Endodermal cell (in vitro differentiated cells): ENCODE data around the gene ITFG2. TPM values are rescaled to one million over a fixed set of nuclear protein-coding genes. Genes with fewer than 3 reads are reported as not detected.

ENCODE experiments used
- DNase-seq: peaks from one replicate; pipeline ENCODE4 v3.0.0-alpha.2; 2017
- H3K27ac ChIP-seq: 2 replicates; pipeline ENCODE4 v1.5.1; 2013; ENCODE audit warnings: mild to moderate bottlenecking, low read depth, low read length, moderate library complexity
- H3K27me3 ChIP-seq: 2 replicates; pipeline ENCODE4 v1.6.1; 2013; ENCODE audit warnings: mild to moderate bottlenecking, low read length, moderate library complexity; ENCODE audit not compliant: insufficient read depth, control insufficient read depth, poor library complexity, severe bottlenecking
- H3K36me3 ChIP-seq: 2 replicates; pipeline ENCODE4 v1.7.0; 2013; ENCODE audit warnings: mild to moderate bottlenecking, low read length, moderate library complexity; ENCODE audit not compliant: control insufficient read depth, insufficient read depth
- H3K4me1 ChIP-seq: one replicate; pipeline ENCODE4 v1.7.0; 2013; ENCODE audit warnings: low read length; ENCODE audit not compliant: control insufficient read depth, insufficient read depth
- H3K4me3 ChIP-seq: 2 replicates; pipeline ENCODE4 v1.5.1; 2013; ENCODE audit warnings: mild to moderate bottlenecking, low read length, moderate library complexity
- H3K9ac ChIP-seq: 2 replicates; pipeline ENCODE4 v1.6.1; 2013; ENCODE audit warnings: mild to moderate bottlenecking, low read length, moderate library complexity; ENCODE audit not compliant: poor library complexity, severe bottlenecking; ENCODE audit errors: extremely low read depth
- H3K9me3 ChIP-seq: 2 replicates; pipeline ENCODE4 v1.6.1; 2013; ENCODE audit warnings: mild to moderate bottlenecking, low read length, moderate library complexity; ENCODE audit not compliant: control insufficient read depth
- H3K27ac Mint-ChIP-seq: 2 replicates; pipeline ENCODE4 v1.8.0; 2020; ENCODE audit warnings: mixed read lengths
- H3K27me3 Mint-ChIP-seq: 2 replicates; pipeline ENCODE4 v1.8.0; 2021; ENCODE audit warnings: mild to moderate bottlenecking, mixed read lengths; ENCODE audit not compliant: insufficient read depth
- H3K36me3 Mint-ChIP-seq: 2 replicates; pipeline ENCODE4 v1.8.0; 2020; ENCODE audit warnings: low read depth, mixed read lengths
- H3K4me1 Mint-ChIP-seq: 2 replicates; pipeline ENCODE4 v1.8.0; 2020; ENCODE audit warnings: mixed read lengths
- H3K4me3 Mint-ChIP-seq: 2 replicates; pipeline ENCODE4 v1.8.0; 2020; ENCODE audit warnings: mild to moderate bottlenecking, moderate library complexity, mixed read lengths
- H3K9me3 Mint-ChIP-seq: 2 replicates; pipeline ENCODE4 v1.8.0; 2020; ENCODE audit warnings: mild to moderate bottlenecking, mixed read lengths
- CTCF ChIP-seq: fragments of 200-600 bp; sonication (generic); conservative IDR thresholded peaks from 2 replicates; pipeline ENCODE4 v1.5.0; 2021; ENCODE audit warnings: antibody characterized with exemption, mild to moderate bottlenecking
- WGBS, 2 experiments: methylation state at CpG; one replicate each; pipeline versions ENCODE4 v1.1.5 to v1.1.7; 2013; ENCODE audit warnings: missing lambda C conversion rate in 2 of 2, mixed read lengths in 1 of 2; ENCODE audit not compliant: insufficient coverage in 1 of 2, insufficient read length in 1 of 2; 5-methylcytosine and 5-hydroxymethylcytosine counted together
- total RNA-seq, 2 donors: library from RNA; stranded (reverse); fragmentation: NEBNext Ultra II Directional in 1 of 2; extraction: Animal tissue kit (Norgen Biotek cat#: 25700) in 1 of 2; gene quantifications; 2 replicates in 1 of 2; 3 replicates in 1 of 2; pipeline ENCODE4 v1.2.1, GENCODE V29; 2021

ITFG2 gene
- total RNA-seq, 2 donors from 2014 or later: 22.5 to 59.5 TPM

- H3K27ac ChIP-seq: peak overlapping the region; percentile 54
- no peaks in the 10 kb centered on the region for H3K27me3 Mint-ChIP-seq
- H3K4me1 Mint-ChIP-seq: peaks cover 39% of the 10 kb centered on the region
- peaks cover 70% of the 10 kb centered on the region for H3K36me3 Mint-ChIP-seq
- H3K9me3 ChIP-seq: no peaks in the 10 kb centered on the region
- peaks cover 9% of the 10 kb centered on the region for H3K4me1 ChIP-seq
- peak; percentile 79 for DNase-seq
- H3K4me3 Mint-ChIP-seq: peak overlapping the region; percentile 0
- H3K27ac Mint-ChIP-seq: peak overlapping the region; percentile 69
- 38 to 47% methylated on average over 4 of the region's 4 CpGs for WGBS, 2 experiments
- H3K27me3 ChIP-seq: no peaks in the 10 kb centered on the region
- H3K9me3 Mint-ChIP-seq: no peaks in the 10 kb centered on the region
- peaks cover 66% of the 10 kb centered on the region for H3K36me3 ChIP-seq
- no peak for TF ChIP-seq CTCF
- H3K4me3 ChIP-seq: peak overlapping the region; percentile 29
- H3K9ac ChIP-seq: no peak overlapping the region
Observed at GRCh38 chr12:2825132-2825531, 12.7 kb downstream of the ITFG2 start.

- Histone ChIP-seq H3K9me3 (no peaks in the 10 kb centered on the region), H3K4me3 (peak overlapping the region; percentile 16), H3K9ac (no peak overlapping the region), H3K27ac (no peak overlapping the region), H3K27me3 (no peaks in the 10 kb centered on the region), H3K4me1 (peaks cover 9% of the 10 kb centered on the region), H3K36me3 (peaks cover 62% of the 10 kb centered on the region)
- no peak for TF ChIP-seq CTCF
- Mint-ChIP-seq H3K36me3 (peaks cover 71% of the 10 kb centered on the region), H3K4me1 (peaks cover 33% of the 10 kb centered on the region), H3K9me3 (no peaks in the 10 kb centered on the region), H3K27ac (peak overlapping the region; percentile 69), H3K27me3 (no peaks in the 10 kb centered on the region), H3K4me3 (no peak overlapping the region)
- DNase-seq: no peak
- 82 to 100% methylated on average over 1 to 3 of the region's 3 CpGs for WGBS, 2 experiments
Observed at GRCh38 chr12:2826036-2826435, 13.6 kb downstream of the ITFG2 start.

GRCh38 chr12:2826721-2827515 lies 14.4 kb downstream of the ITFG2 start:
- 86 to 89% methylated on average over 3 to 14 of the region's 14 CpGs for WGBS, 2 experiments
- Histone ChIP-seq H3K27me3 (no peaks in the 10 kb centered on the region), H3K27ac (no peak overlapping the region), H3K36me3 (peaks cover 59% of the 10 kb centered on the region), H3K4me1 (peaks cover 9% of the 10 kb centered on the region), H3K9ac (no peak overlapping the region), H3K9me3 (no peaks in the 10 kb centered on the region), H3K4me3 (peak overlapping the region; percentile 16)
- peak overlapping the region; percentile 69 for H3K27ac Mint-ChIP-seq
- DNase-seq: no peak
- TF ChIP-seq CTCF: no peak
- peaks cover 33% of the 10 kb centered on the region for H3K4me1 Mint-ChIP-seq
- H3K9me3 Mint-ChIP-seq: no peaks in the 10 kb centered on the region
- H3K27me3 Mint-ChIP-seq: no peaks in the 10 kb centered on the region
- peaks cover 69% of the 10 kb centered on the region for H3K36me3 Mint-ChIP-seq
- no peak overlapping the region for H3K4me3 Mint-ChIP-seq
